ENCODE results near the gene PPP3R1. TPM values are rescaled to one million over a fixed set of nuclear protein-coding genes. Genes with fewer than 3 reads are reported as not detected.
A peak's percentile ranks its signal among the peaks of the same experiment; 100 is the strongest.

Gene PPP3R1
- total RNA-seq, 4 donors from 2014 or later = 19.3 to 28.0 (median 25.7) TPM

- DNase-seq (ENCODE audit: extremely low spot score) = no peak
- Histone ChIP-seq H3K27me3 (no peaks in the 10 kb centered on the region), H3K9me3 (no peaks in the 10 kb centered on the region), H3K4me1 (peaks cover 29 to 99% (median 88%) of the 10 kb centered on the region in 4 donors), H3K4me3 (no peak overlapping the region), H3K36me3 (no peaks in the 10 kb centered on the region), H3K27ac (replicated peaks in 1 of 4) (no peak overlapping the region)
- 61% methylated on average over 6 of the region's 6 CpGs for WGBS
- no peak for TF ChIP-seq POLR2A (IDR thresholded peaks at IDR 0.05; ENCODE audit: low read depth)
- TF ChIP-seq CTCF (IDR thresholded peaks at IDR 0.05) = no peak
- TF ChIP-seq EP300 (IDR thresholded peaks at IDR 0.05) = no peak
- no peak for TF ChIP-seq POLR2AphosphoS5 (IDR thresholded peaks at IDR 0.05)
- intact Hi-C loops (cut with DNase I) = no loop called here
Observed at GRCh38 chr2:68238955-68239822, 13.1 kb downstream of the PPP3R1 start.

GRCh38 chr2:68237976-68238580 lies 14.3 kb downstream of the PPP3R1 start:
- Histone ChIP-seq H3K36me3 (no peaks in the 10 kb centered on the region), H3K27me3 (no peaks in the 10 kb centered on the region), H3K4me1 (peaks cover 29 to 97% (median 89%) of the 10 kb centered on the region in 4 donors), H3K4me3 (no peak overlapping the region), H3K27ac (replicated peaks in 1 of 4) (peak overlapping the region in 3 of 4 donors; percentile 21 to 24 (median 21)), H3K9me3 (no peaks in the 10 kb centered on the region)
- TF ChIP-seq EP300 (IDR thresholded peaks at IDR 0.05) = no peak
- TF ChIP-seq POLR2AphosphoS5 (IDR thresholded peaks at IDR 0.05) = no peak
- no peak for TF ChIP-seq CTCF (IDR thresholded peaks at IDR 0.05)
- TF ChIP-seq POLR2A (IDR thresholded peaks at IDR 0.05; ENCODE audit: low read depth) = no peak
- no peak for DNase-seq (ENCODE audit: extremely low spot score)
- 35% methylated on average over 4 of the region's 4 CpGs for WGBS
- intact Hi-C loops (cut with DNase I) = no loop called here

- 51% methylated on average over 2 of the region's 2 CpGs for WGBS
- no peak for DNase-seq (ENCODE audit: extremely low spot score)
- Histone ChIP-seq H3K9me3 (no peaks in the 10 kb centered on the region), H3K27ac (replicated peaks in 1 of 4) (no peak overlapping the region), H3K27me3 (no peaks in the 10 kb centered on the region), H3K36me3 (no peaks in the 10 kb centered on the region), H3K4me1 (peaks cover 29 to 97% (median 90%) of the 10 kb centered on the region in 4 donors), H3K4me3 (no peak overlapping the region)
- TF ChIP-seq EP300 (IDR thresholded peaks at IDR 0.05) (no peak), POLR2A (IDR thresholded peaks at IDR 0.05; ENCODE audit: low read depth) (no peak), CTCF (IDR thresholded peaks at IDR 0.05) (no peak), POLR2AphosphoS5 (IDR thresholded peaks at IDR 0.05) (no peak)
- intact Hi-C loops (cut with DNase I) = no loop called here
Observed at GRCh38 chr2:68237404-68237803, 14.9 kb downstream of the PPP3R1 start.

- H3K36me3 ChIP-seq = no peaks in the 10 kb centered on the region
- peak overlapping the region in 2 of 4 donors; percentile 4 to 39 for H3K27ac ChIP-seq (replicated peaks in 1 of 4)
- peaks cover 29 to 94% (median 87%) of the 10 kb centered on the region in 4 donors for H3K4me1 ChIP-seq
- TF ChIP-seq EP300 (IDR thresholded peaks at IDR 0.05) = no peak
- TF ChIP-seq POLR2A (IDR thresholded peaks at IDR 0.05; ENCODE audit: low read depth) = no peak
- TF ChIP-seq CTCF (IDR thresholded peaks at IDR 0.05) = no peak
- TF ChIP-seq POLR2AphosphoS5 (IDR thresholded peaks at IDR 0.05) = no peak
- intact Hi-C loops (cut with DNase I) = no loop called here
- no peak overlapping the region for H3K4me3 ChIP-seq
- DNase-seq (ENCODE audit: extremely low spot score) = no peak
- H3K27me3 ChIP-seq = no peaks in the 10 kb centered on the region
- no peaks in the 10 kb centered on the region for H3K9me3 ChIP-seq
Observed at GRCh38 chr2:68236876-68237275, 15.5 kb downstream of the PPP3R1 start.

All from esophagus muscularis mucosa (tissue), 4 donors.